T-helper 1 cell treated with Interleukin-12 subunit alpha and Interleukin-12 subunit beta and Interleukin-4 antibody, amounts not matched to agents 30 ng/mL and 1 ng/mL, for 36 hours (primary cell): ENCODE measurements around the gene GZF1. TPM values are rescaled to one million over a fixed set of nuclear protein-coding genes. Genes with fewer than 3 reads are reported as not detected.

ENCODE experiments used
- intact Hi-C: fragments of 100-400 bp; cut with micrococcal nuclease; formaldehyde crosslinking; loops from one replicate; pipeline ENCODE4 v1.15.1; 2024
- total RNA-seq: library from RNA; stranded (reverse); gene quantifications from 2 replicates; pipeline ENCODE4 v1.2.3, GENCODE V29; 2022

The GZF1 gene
- total RNA-seq, 1 donor from 2014 or later = 17.9 TPM

- intact Hi-C loops = no loop called here
These were observed 5.8 kb downstream of the GZF1 start for GRCh38 chr20:23367770-23368169.

- intact Hi-C loops = no loop called here
These were observed 6.5 kb downstream of the GZF1 start for GRCh38 chr20:23368316-23369071.

GRCh38 chr20:23369072-23369823 is 7.3 kb downstream of the GZF1 start:
- intact Hi-C loops = no loop called here

- intact Hi-C loops = no loop called here
These were observed 8.3 kb downstream of the GZF1 start for GRCh38 chr20:23370274-23370673.

- intact Hi-C loops = no loop called here
These were observed 8.9 kb downstream of the GZF1 start for GRCh38 chr20:23370873-23371272.

GRCh38 chr20:23371496-23371895 is 9.5 kb downstream of the GZF1 start:
- intact Hi-C loops = no loop called here

GRCh38 chr20:23374441-23374840 is 12.5 kb downstream of the GZF1 start:
- intact Hi-C loops = no loop called here

GRCh38 chr20:23375827-23376226 is 13.8 kb downstream of the GZF1 start:
- intact Hi-C loops = no loop called here

- intact Hi-C loops = no loop called here
These were observed 17.8 kb downstream of the GZF1 start for GRCh38 chr20:23379772-23380171.

- intact Hi-C loops = no loop called here
These were observed 19.9 kb downstream of the GZF1 start for GRCh38 chr20:23381876-23382275.

- intact Hi-C loops = no loop called here
These were observed 24.5 kb downstream of the GZF1 start for GRCh38 chr20:23386304-23387117.

GRCh38 chr20:23387118-23387443 is 25.1 kb downstream of the GZF1 start:
- intact Hi-C loops = no loop called here

GRCh38 chr20:23390091-23390774 is 28.3 kb downstream of the GZF1 start:
- intact Hi-C loops = no loop called here

GRCh38 chr20:23391707-23392310 is 29.8 kb downstream of the GZF1 start:
- intact Hi-C loops = no loop called here

- intact Hi-C loops = no loop called here
These were observed 32.2 kb downstream of the GZF1 start for GRCh38 chr20:23393996-23394775.

- intact Hi-C loops = no loop called here
These were observed 35.1 kb downstream of the GZF1 start for GRCh38 chr20:23396950-23397627.

GRCh38 chr20:23397961-23398360 is 36.0 kb downstream of the GZF1 start:
- intact Hi-C loops = loop anchor here (2.0 kb wide), 3 partner anchors 15 to 47 kb away; partner anchors contain the start of genes GZF1 and NXT1

GRCh38 chr20:23399568-23400241 is 37.7 kb downstream of the GZF1 start:
- intact Hi-C loops = loop anchor here (1.0 to 2.0 kb wide), 5 partner anchors 9 to 49 kb away; partner anchors contain the start of genes GZF1 and NXT1

- intact Hi-C loops = no loop called here
These were observed 39.1 kb downstream of the GZF1 start for GRCh38 chr20:23401051-23401450.
